G401 (cell line): ENCODE data around the gene RFX1. TPM values are rescaled to one million over a fixed set of nuclear protein-coding genes. Genes with fewer than 3 reads are reported as not detected.
"Not testable (repeated sequence)": the region's sequence is repeated elsewhere in the genome, so short reads cannot be mapped to it uniquely, and the experiment has no call there.

Experiments
- DNase-seq: peaks from one replicate; pipeline ENCODE4 v3.0.0-alpha.2; 2015; ENCODE audit warnings: low spot score
- in situ Hi-C: cut with HindIII; loops from 2 replicates; pipeline ENCODE4 v1.10.0; 2016; ENCODE audit warnings: low sequenced_read_pairs, mixed read lengths
- total RNA-seq: library from RNA; depleted of rRNA; stranded (reverse); fragments of >200 nt; shearing (Covaris generic); gene quantifications from 2 replicates; pipeline ENCODE4 v1.2.3, GENCODE V29; 2014; rRNA removed

RFX1 gene
- total RNA-seq, 1 experiment from 2014 or later, result 6.0 TPM

DNA sequence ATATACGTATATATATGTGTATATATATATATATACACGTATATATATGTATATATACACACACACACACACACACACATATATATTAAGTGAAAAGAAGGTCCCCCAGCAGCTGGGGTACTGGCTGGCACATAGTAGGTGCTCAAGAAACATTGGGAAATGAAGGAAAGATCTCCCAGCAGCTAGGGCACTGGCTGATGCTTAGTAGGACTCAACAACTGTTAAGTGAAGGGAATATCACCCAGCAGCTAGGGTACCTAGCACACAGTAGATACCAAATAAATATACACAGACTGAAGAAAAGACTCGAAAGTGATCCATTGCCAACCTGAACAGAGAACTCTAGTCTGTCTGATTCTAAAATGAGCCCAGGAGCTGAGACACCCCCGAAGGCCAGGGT lies 80.1 kb downstream of the RFX1 start:
- DNase-seq, result no peak
- in situ Hi-C loops, result no loop called here

DNA sequence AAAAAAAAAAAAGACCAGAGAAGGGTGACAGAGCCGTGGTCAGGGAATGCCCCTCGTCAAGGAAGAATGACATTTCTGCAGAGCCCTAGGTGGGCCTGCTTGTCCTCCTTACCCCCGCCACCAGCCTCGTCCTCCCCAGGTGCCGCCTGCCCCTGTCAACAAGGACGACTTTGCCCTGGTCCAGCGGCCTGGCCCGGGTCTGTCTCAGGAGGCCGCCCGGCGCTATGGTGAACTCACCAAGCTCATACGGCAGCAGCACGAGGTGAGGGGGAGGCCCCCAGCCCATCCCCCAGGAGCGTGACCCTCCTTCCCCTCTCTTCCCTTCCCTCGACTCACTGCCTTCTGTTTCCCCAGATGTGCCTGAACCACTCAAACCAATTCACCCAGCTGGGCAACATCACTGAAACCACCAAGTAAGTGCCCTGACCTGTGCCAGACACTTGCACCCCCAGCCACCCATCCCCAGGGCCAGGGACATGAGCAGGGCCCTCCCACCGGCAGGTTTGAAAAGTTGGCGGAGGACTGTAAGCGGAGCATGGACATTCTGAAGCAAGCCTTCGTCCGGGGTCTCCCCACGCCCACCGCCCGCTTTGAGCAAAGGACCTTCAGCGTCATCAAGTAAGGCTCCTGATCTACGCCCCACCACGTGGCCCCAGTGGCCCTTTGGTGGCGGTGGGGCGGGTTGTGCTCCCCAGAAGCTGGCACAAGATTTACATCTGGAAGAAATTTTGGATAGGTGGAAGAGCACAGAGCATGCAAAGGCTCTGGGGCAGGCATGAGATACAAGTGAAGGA lies 82.7 kb downstream of the RFX1 start:
- in situ Hi-C loops, result loop anchor here (25.0 kb wide), 1 partner anchor 164 kb away; the partner anchor contains the start of genes C19orf67 and SAMD1
- no peak for DNase-seq

DNA sequence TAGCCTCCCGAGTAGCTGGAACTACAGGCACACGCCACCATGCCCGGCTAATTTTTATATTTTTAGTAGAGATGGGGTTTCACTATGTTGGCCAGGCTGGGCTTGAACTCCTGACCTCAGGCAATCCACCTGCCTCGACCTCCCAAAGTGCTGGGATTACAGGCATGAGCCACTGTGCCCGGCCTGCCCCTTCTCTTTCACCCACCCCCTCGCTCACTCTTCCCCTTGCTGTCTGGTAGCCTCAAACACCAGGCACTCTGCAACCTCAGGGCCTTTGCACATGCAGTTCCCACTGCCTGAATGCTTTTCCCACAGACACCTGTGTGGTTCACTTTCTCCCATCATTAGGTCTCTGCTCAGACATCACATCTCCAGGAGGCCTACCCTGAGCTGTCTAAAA lies 84.0 kb downstream of the RFX1 start:
- in situ Hi-C loops, result loop anchor here (25.0 kb wide), 1 partner anchor 165 kb away; the partner anchor contains the start of genes C19orf67 and SAMD1
- DNase-seq, result not testable (repeated sequence)

DNA sequence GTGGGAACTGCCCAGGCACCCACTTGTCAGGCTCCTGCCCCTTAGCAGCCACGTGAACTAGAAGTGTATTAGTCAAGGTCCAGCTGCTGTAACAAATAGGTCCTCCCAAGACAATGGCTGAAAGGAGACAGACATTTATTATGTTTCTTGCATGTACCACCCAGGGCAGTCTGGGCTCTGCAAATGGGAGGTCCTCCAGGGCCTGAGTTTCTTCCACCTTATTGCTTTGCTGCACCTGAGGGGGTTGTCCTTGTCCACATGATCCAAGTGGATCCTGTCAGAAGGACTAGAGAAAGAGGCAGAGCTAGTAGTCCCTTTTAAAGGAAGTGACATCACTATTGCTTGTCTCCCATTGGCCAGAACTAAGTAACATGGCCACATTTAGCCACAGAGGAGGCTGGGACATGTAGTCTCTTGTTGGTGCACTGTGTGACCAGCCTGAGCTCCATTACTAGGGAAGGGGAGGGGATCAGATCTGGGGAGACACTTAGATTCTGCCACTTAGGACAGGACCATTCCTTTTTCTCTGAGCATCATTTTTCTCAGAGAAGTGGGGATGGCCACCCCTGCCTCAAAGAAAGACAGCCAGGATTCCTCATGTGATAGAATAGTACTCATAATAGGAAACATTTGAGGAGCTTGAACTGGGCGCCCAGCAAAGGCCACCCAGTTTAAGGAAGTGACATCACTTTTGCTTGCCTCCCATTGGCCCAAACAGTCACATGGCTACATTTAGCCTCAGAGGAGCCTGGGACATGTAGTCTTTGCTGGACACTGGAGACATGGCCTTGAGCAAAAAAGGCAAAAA lies 85.0 kb downstream of the RFX1 start:
- in situ Hi-C loops, result loop anchor here (25.0 kb wide), 1 partner anchor 166 kb away; the partner anchor contains the start of genes C19orf67 and SAMD1
- DNase-seq, result peak; percentile 73

DNA sequence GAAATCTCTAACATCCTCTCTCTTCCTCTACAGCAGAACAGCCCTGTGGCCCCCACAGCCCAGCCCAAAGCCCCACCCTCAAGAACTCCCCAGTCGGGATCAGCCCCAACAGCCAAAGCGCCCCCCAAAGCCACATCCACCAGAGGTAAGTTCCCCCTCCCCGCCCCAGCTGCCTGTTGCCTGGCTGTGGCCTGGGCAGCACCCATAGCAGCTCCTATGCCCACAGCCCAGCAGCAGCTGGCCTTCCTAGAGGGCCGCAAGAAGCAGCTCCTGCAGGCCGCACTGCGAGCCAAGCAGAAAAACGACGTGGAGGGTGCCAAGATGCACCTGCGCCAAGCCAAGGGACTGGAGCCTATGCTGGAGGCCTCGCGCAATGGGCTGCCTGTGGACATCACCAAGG lies 85.6 kb downstream of the RFX1 start:
- in situ Hi-C loops, result loop anchor here (25.0 kb wide), 1 partner anchor 167 kb away; the partner anchor contains the start of genes C19orf67 and SAMD1
- DNase-seq, result no peak

DNA sequence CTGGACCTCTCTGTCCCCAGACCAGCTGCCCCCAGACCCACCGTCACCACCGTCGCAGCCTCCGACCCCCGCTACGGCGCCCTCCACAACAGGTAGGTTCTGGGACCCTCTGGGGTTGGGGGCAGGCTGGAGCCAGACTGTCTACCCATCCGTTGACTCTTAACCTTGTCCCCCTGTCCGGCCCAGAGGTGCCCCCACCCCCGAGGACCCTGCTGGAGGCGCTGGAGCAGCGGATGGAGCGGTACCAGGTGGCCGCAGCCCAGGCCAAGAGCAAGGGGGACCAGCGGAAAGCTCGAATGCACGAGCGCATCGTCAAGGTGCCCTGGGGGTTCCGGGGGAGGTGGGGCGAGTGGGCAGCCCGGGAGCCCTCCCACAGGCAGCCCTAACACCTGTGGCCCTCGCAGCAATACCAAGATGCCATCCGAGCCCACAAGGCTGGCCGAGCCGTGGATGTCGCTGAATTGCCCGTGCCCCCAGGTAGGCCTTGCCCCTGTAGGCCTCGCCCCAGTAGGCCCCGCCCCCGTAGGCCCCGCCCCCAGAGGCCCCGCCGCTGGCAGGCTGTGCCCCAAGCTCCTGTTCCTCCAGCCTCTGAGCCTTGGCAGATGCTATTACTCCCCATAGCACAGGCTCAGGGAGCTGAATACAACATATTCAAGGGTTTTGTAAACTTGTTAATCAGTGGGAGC lies 87.3 kb downstream of the RFX1 start:
- DNase-seq, result no peak

DNA sequence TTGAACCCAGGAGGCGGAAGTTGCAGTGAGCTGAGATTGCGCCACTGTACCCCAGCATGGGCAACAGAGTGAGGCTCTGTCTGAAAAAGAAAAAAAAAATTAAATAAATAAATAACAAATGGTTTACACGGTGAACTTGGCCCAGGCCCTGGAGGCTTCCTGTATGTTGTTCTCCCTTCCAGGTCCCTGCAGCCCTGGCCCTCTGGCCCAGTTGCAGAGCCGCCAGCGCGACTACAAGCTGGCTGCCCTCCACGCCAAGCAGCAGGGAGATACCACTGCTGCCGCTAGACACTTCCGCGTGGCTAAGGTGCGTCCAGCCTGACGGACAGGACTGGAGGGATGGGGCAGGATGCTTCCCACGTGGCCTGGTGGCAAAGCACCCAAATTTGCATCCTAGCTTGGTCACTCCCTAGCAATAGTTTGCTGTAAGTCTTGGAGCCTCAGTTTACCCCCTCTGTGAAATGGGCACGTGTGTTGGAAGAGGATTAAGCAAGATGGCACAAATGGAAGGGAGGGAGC lies 88.2 kb downstream of the RFX1 start:
- DNase-seq, result peak; percentile 46
- in situ Hi-C loops, result loop anchor here (25.0 kb wide), 1 partner anchor 169 kb away; the partner anchor contains the start of genes C19orf67 and SAMD1

More for the DNA sequence above, 87.3 kb downstream of the RFX1 start:
- in situ Hi-C loops, result loop anchor here (25.0 kb wide), 1 partner anchor 168 kb away; the partner anchor contains the start of genes C19orf67 and SAMD1

DNA sequence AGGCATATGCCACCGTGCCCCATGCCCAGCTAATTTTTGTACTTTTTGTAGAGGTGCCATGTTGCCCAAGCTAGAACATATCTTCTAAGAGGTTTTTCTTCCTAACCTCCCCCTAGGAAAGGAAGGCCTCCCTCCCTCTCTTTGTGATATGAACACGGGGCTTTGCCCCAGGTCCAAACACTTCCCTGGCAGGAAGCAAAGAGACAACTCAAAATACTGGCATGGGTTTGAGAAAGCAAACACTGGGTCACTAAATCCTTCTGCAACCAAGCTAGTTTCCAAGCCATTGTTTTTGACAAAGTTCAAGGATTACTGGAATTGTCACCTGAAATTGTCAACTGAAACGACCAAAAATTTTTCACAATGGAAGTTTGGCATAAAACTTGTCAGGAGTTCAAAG lies 91.3 kb downstream of the RFX1 start:
- DNase-seq, result no peak
- in situ Hi-C loops, result loop anchor here (25.0 kb wide), 1 partner anchor 173 kb away; the partner anchor contains the start of genes C19orf67 and SAMD1

DNA sequence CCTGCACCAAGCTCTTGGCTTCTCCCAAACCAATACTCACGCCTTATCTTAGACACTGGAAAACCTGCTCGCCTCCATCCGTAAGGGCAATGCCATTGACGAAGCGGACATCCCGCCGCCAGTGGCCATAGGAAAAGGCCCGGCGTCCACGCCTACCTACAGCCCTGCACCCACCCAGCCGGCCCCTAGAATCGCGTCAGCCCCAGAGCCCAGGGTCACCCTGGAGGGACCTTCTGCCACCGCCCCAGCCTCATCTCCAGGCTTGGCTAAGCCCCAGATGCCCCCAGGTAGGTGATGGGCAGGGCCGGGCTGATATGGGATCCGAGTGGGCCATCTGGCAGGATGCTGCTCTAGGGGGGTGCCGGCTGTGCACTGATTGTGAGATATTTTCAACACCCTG lies 92.8 kb downstream of the RFX1 start:
- in situ Hi-C loops, result loop anchor here (25.0 kb wide), 1 partner anchor 174 kb away; the partner anchor contains the start of genes C19orf67 and SAMD1
- DNase-seq, result no peak

Other genes with a start within 250 kb of the RFX1 start
- gene MRI1, start 241.8 kb downstream of the RFX1 start, total RNA-seq, result 9.0 and 15.3 TPM in 2 replicates
- gene C19orf53, start 231.9 kb downstream of the RFX1 start, total RNA-seq, result 132 and 158 TPM in 2 replicates
- gene ZSWIM4, start 210.9 kb downstream of the RFX1 start, total RNA-seq, result 5.2 and 8.1 TPM in 2 replicates
- gene NANOS3, start 129.2 kb downstream of the RFX1 start, total RNA-seq, result 3.0 and 6.3 TPM in 2 replicates
- 2.9 and 6.6 TPM in 2 replicates for gene BRME1, start 100.2 kb downstream of the RFX1 start, total RNA-seq
- gene CC2D1A, start 100.1 kb downstream of the RFX1 start, total RNA-seq, result 11.9 and 17.5 TPM in 2 replicates
- 0.92 TPM in 1 of 2 replicates, not detected in the other for gene PODNL1, start 67.9 kb downstream of the RFX1 start, total RNA-seq
- 33.2 and 38.2 TPM in 2 replicates for gene DCAF15, start 53.8 kb downstream of the RFX1 start, total RNA-seq
- not detected in 2 replicates for gene RLN3, start 21.8 kb upstream of the RFX1 start, total RNA-seq
- 28.1 and 32.5 TPM in 2 replicates for gene IL27RA, start 25.4 kb upstream of the RFX1 start, total RNA-seq
- 14.8 and 23.1 TPM in 2 replicates for gene PALM3, start 55.8 kb upstream of the RFX1 start, total RNA-seq
- 2.8 and 4.6 TPM in 2 replicates for gene MISP3, start 66.5 kb upstream of the RFX1 start, total RNA-seq
- gene C19orf67, start 79.5 kb upstream of the RFX1 start, total RNA-seq, result not detected in 2 replicates
- 162 and 188 TPM in 2 replicates for gene SAMD1, start 84.4 kb upstream of the RFX1 start, total RNA-seq
- gene PRKACA, start 111.4 kb upstream of the RFX1 start, total RNA-seq, result 31.8 and 37.7 TPM in 2 replicates
- gene ASF1B, start 130.3 kb upstream of the RFX1 start, total RNA-seq, result 108 and 120 TPM in 2 replicates
- 18.5 and 20.5 TPM in 2 replicates for gene ADGRL1, start 199.8 kb upstream of the RFX1 start, total RNA-seq